Activated T-cell treated with anti-CD3 and anti-CD28 coated beads, Interleukin-2, amount 50 U/mL, for 4 hours (primary cell): ENCODE results near the gene CHST6. TPM values are rescaled to one million over a fixed set of nuclear protein-coding genes. Genes with fewer than 3 reads are reported as not detected.
A peak's percentile ranks its signal among the peaks of the same experiment; 100 is the strongest.
"Not testable (repeated sequence)": the region's sequence is repeated elsewhere in the genome, so short reads cannot be mapped to it uniquely, and the experiment has no call there.

Source experiments
- ATAC-seq, 2 donors: fragments of 200-7000 bp; cut with Tn5 transposase; one replicate each; pipeline ENCODE4 v1.10.0; 2021
- DNase-seq: peaks from one replicate; pipeline ENCODE4 v3.0.0-alpha.2; 2020
- H3K27me3 Mint-ChIP-seq: one replicate; pipeline ENCODE4 v1.8.0; 2021; ENCODE audit warnings: low read depth, mixed read lengths
- H3K36me3 Mint-ChIP-seq: one replicate; pipeline ENCODE4 v1.8.0; 2022; ENCODE audit warnings: mixed read lengths; ENCODE audit not compliant: insufficient read depth
- H3K4me1 Mint-ChIP-seq: one replicate; pipeline ENCODE4 v1.8.0; 2021; ENCODE audit warnings: low read depth, mixed read lengths
- H3K4me3 Mint-ChIP-seq: one replicate; pipeline ENCODE4 v1.8.0; 2021; ENCODE audit warnings: mild to moderate bottlenecking, moderate library complexity, mixed read lengths
- H3K9me3 Mint-ChIP-seq: one replicate; pipeline ENCODE4 v1.8.0; 2021; ENCODE audit warnings: mixed read lengths
- total RNA-seq, 3 donors: library from RNA; stranded (reverse); gene quantifications; one replicate each; pipeline ENCODE4 v1.2.1, GENCODE V29; 2021

The CHST6 gene
- total RNA-seq = not detected

DNA sequence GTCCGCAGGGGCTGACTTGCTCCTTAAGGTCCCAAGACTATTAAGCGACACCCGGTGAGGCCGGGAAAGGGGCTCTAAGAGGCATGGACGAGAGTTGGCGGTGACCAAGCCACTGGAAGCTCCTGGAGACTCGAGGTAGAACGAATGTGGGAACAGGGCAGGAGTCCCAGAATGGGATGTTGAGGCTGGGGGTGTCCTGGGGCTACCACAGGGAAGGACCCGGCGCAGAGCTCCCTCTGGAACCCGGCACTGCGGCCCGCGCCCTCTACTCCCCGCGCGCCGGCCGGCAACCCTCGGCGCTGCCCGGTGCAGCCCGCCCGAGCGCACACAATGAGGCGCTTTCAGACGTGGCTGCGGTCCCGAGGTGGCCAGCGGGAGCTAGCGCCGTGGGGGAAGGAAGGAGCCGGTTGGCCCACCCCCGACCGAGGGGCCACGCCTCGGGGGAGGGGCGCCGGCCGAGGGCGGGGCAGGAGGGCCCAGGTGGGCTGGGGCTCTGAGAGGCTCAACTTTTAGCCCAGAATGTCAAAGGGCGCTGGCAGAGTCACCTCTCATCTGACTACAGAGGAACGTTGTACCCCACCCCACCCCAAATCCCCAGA, at the start of gene CHST6:
Gene CHST6, minus strand, starts transcription at position 366 of the 599 bp plus-strand sequence. CDS start 15,613 bp downstream, outside the sequence.
- Mint-ChIP-seq H3K27me3 (peaks cover 33% of the 10 kb centered on the region), H3K4me3 (peak within 1 kb of the TSS; percentile 62), H3K4me1 (peaks cover 9% of the 10 kb centered on the region), H3K36me3 (no peaks in the 10 kb centered on the region), H3K9me3 (no peaks in the 10 kb centered on the region)
- no peak for DNase-seq
- peak; percentile 58 to 77 for ATAC-seq

DNA sequence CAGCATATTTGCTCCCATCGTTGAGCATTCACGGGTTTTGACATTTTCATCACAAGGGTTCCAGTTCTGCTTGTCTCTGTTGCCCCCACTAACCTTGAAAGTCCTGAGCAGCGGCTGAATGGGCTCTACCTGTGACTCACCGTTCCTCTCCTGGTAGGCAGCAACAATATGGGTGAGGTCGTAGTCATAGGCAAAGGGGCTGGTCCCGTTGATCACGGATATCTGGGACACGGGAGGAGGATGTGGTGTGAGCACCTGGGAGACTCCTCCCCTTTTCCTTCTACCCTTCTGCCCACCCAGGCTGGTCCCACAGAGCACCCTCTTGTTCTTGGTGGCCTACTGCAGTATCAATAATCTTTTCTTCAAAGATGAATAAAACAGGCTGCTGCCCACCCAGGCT, 47.2 kb upstream of the CHST6 start:
- H3K36me3 Mint-ChIP-seq, DNase-seq, ATAC-seq, H3K9me3 Mint-ChIP-seq, H3K4me1 Mint-ChIP-seq, H3K27me3 Mint-ChIP-seq, H3K4me3 Mint-ChIP-seq: not testable (repeated sequence)

GRCh38 chr16:75541236-75541635, 46.0 kb upstream of the CHST6 start:
- Mint-ChIP-seq H3K36me3 (no peaks in the 10 kb centered on the region), H3K9me3 (no peaks in the 10 kb centered on the region), H3K4me1 (peaks cover 2% of the 10 kb centered on the region), H3K27me3 (no peaks in the 10 kb centered on the region), H3K4me3 (no peak overlapping the region)
- DNase-seq (no peak), ATAC-seq (no peak)

DNA sequence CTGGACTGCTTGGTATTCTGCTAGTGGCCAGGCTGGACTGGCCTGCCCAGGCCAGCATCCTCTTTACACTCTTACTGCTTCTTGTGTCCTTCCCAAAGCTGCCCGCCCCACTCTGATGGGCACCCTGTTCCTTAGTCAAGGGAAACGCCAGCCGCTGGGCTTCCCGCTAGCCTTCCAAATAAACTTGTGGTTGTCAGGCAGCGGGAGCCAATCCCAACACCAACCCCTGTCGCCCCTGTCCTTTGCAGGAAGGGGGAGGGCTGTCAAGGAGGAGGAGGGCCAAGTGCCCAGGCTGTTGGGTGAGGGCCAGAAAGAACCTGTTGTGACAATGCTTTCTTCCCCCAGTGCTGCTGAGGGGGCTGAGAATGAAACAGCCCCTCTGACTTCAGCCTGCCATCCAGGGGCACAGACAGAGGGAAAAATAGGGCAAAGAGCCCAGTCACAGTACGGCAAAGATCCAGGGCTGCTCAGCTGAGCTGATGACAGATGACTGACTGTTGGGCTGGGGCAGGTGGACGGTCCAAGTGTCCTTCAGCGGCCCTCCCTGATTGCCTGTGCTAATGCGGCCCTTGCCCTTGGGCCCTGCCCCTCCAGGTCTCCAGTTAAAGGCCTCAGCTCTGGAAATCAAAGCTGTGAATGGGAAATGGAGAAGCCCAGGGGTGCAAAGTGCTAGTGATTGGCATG, 43.8 kb upstream of the CHST6 start:
- H3K36me3 Mint-ChIP-seq, H3K27me3 Mint-ChIP-seq, H3K4me1 Mint-ChIP-seq, H3K4me3 Mint-ChIP-seq, ATAC-seq, DNase-seq, H3K9me3 Mint-ChIP-seq: not testable (repeated sequence)

DNA sequence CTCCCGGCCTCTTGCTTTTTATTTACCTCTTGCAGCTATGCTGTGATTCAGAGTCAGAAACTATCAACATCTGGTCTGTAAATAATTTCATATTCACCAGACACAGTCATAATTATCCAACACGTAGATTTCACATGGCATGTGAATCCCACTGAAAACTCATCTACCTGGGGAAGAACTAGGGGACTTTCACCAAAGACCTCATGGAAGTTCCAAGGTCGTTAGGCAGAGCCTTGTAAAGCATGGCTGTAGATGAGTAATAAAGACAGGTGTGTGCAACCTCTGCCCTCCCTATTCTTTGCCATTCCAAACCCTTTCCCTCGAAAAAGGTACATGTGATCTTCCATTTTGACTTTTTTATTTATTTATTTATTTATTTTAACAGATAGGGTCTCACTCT, 42.5 kb upstream of the CHST6 start:
- Mint-ChIP-seq H3K36me3 (no peaks in the 10 kb centered on the region), H3K9me3 (no peaks in the 10 kb centered on the region), H3K27me3 (no peaks in the 10 kb centered on the region), H3K4me3 (no peak overlapping the region), H3K4me1 (peaks cover 2% of the 10 kb centered on the region)
- ATAC-seq (no peak), DNase-seq (no peak)

DNA sequence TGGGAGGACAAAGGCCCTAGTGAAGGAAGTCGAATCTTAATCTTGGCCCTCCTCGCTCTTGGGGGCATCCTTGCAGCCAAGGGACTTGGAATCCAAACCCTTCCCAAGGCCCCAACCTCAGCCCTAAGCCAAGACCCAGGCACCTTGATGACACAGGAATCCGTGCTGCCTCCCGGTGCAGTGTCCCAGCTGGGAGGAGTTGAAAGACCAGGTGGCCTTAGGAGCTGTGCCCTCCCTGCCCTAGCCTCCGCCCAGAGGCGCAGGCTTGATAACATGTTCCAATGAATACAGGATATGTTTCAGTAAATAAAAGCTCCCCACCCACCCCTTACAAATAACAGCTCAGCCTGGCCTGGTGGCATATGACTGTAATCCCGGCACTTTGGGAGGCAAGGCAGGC, 40.7 kb upstream of the CHST6 start, which contains the start of gene CHST5:
Gene CHST5, minus strand, starts transcription at position 208 of the 400 bp plus-strand sequence. CDS start 5,724 bp downstream, outside the sequence.
- ATAC-seq = no peak
- Mint-ChIP-seq H3K27me3 (no peaks in the 10 kb centered on the region), H3K4me3 (no peak within 1 kb of the TSS), H3K9me3 (no peaks in the 10 kb centered on the region), H3K4me1 (peaks cover 2% of the 10 kb centered on the region), H3K36me3 (no peaks in the 10 kb centered on the region)
- DNase-seq = no peak

GRCh38 chr16:75535211-75535843, 40.1 kb upstream of the CHST6 start:
- H3K9me3 Mint-ChIP-seq = no peaks in the 10 kb centered on the region
- no peak for ATAC-seq
- H3K36me3 Mint-ChIP-seq = no peaks in the 10 kb centered on the region
- H3K4me1 Mint-ChIP-seq = peaks cover under 1% of the 10 kb centered on the region
- H3K4me3 Mint-ChIP-seq = no peak overlapping the region
- no peak for DNase-seq
- H3K27me3 Mint-ChIP-seq = no peaks in the 10 kb centered on the region

DNA sequence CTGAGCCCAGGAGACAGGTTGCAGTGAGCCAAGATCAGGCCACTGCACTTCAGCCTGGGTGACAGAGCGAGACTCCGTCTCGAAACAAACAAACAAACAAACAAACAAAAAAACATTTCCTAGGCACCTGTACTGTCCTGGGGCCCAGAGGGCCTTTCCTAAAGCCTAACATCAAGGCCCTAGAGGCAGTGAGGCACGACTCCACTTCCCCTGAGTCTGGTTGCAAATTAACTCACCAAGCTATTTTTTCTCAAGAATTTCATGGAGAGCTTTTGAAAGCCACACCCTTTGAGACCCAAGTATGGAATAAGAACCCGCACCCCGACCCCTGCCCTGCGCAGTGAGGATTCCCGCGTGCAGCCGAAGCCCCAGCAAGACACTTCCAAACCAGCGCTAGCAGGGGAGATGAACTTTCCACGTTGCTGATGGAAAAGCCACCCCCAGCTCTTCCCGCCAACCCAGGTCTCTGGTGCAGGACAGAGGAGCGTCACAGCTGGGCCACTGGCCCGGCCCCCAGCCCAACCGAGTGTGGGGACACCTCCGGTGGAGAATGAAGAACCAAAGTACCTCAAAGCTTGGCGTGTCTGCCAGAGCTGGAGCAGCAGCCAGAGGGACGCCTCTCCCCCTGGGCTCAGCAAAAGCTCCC, 39.4 kb upstream of the CHST6 start:
- DNase-seq = no peak
- H3K9me3 Mint-ChIP-seq = no peaks in the 10 kb centered on the region
- ATAC-seq = no peak

DNA sequence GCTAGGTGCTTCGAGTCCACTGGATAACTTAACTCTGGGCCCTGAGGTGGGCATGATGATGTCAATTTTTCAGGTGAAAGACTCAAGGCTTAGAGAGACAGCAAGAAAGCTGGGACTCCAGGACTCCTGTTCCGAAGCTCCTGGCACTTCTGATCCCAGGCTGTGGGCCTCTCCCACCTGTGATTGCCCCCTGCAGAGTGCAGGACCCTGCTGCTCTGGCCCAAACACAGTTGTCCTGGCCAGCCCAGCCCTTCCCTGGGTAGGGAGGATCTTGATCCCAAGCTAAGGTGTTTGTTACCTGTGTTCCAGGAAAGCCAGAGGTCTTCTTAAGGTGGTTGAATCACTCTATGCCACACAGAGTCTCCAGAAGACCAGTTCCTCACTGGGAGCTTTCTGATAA, 37.5 kb upstream of the CHST6 start:
- H3K4me3 Mint-ChIP-seq = no peak overlapping the region
- H3K9me3 Mint-ChIP-seq = no peaks in the 10 kb centered on the region
- no peaks in the 10 kb centered on the region for H3K27me3 Mint-ChIP-seq
- ATAC-seq (no peak), DNase-seq (no peak)
- no peaks in the 10 kb centered on the region for H3K4me1 Mint-ChIP-seq
- H3K36me3 Mint-ChIP-seq = no peaks in the 10 kb centered on the region

More for the DNA sequence above, 39.4 kb upstream of the CHST6 start:
- Mint-ChIP-seq H3K36me3 (no peaks in the 10 kb centered on the region), H3K4me3 (no peak overlapping the region), H3K27me3 (no peaks in the 10 kb centered on the region), H3K4me1 (no peaks in the 10 kb centered on the region)

DNA sequence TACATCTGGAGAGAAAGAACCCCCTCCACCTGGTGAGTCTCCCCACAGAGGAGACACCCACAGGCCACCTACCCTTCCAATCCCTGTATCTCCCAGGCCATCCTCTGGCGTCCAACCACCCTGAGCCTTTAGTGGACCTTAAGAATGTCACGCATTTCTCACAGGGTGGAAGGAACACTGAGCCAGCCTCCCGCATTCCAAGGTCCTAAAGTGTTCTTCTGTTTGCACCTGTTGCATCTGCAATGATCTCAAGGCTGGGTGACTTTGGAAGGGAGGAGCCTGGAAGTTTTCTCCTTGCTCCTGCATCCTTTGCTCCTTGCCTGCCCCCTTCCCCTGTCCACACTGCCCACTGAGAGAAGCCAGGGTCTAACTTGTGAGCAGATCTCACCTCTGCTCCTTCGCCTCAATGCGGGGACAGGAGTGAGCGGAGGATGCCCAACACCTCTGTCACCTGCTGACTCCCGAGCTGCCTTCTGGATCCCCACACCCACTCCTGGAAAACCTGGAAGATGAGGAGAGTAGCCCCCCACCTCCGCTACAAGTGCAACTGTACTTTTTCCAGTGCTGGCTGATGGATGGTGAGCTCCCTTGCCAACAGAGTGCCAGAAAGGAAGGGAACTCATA, 37.0 kb upstream of the CHST6 start:
- H3K9me3 Mint-ChIP-seq = no peaks in the 10 kb centered on the region
- ATAC-seq (no peak), DNase-seq (no peak)
- H3K4me1 Mint-ChIP-seq = no peaks in the 10 kb centered on the region
- no peaks in the 10 kb centered on the region for H3K27me3 Mint-ChIP-seq
- H3K36me3 Mint-ChIP-seq = no peaks in the 10 kb centered on the region
- no peak overlapping the region for H3K4me3 Mint-ChIP-seq

- no peaks in the 10 kb centered on the region for H3K4me1 Mint-ChIP-seq
- no peak overlapping the region for H3K4me3 Mint-ChIP-seq
- no peaks in the 10 kb centered on the region for H3K27me3 Mint-ChIP-seq
- DNase-seq = no peak
- H3K9me3 Mint-ChIP-seq = no peaks in the 10 kb centered on the region
- H3K36me3 Mint-ChIP-seq = no peaks in the 10 kb centered on the region
- no peak for ATAC-seq
These were observed 34.7 kb upstream of the CHST6 start for GRCh38 chr16:75529959-75530358.

DNA sequence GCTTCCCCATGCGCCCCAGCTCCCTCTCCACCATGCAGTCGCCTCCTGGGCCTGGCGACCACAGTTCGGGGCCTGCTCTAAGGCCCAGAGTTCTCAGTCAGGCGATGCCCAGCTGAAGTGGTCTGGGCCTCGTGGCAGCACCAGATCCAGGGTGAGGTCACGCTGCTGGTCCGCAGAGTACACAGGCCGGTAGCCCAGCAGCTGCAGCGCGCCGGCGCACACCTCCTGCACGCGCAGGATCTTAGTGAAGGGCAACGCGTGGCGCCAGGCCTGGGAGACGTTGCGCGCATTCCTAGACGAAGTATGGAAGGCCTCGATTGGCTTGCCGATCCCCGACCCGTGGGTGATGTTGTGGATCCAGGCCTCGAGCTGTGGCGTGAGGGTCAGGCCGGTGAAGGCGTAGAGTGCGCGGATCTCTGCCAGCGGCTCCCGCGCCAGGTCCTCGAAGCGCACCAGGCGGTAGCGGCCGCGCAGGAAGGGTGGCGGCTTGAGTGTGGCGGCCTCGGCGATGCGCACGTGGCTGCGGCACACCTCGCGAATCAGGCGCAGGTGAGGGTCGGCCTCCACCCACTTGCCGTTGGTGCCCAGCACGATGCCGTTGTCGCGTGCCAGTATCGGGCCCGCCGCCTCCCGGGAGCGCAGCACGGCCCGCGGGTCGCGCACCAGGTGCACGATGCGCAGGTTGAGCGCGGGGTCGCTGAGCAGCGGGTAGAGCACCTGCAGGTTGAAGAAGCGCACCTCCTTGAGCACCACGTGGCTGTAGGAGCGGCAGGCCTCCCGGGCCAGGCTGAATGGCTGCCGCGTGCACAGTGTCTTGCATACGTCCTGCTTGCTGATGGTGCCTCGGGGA, 34.0 kb upstream of the CHST6 start:
- H3K9me3 Mint-ChIP-seq = no peaks in the 10 kb centered on the region
- H3K27me3 Mint-ChIP-seq = no peaks in the 10 kb centered on the region
- DNase-seq = no peak
- no peak overlapping the region for H3K4me3 Mint-ChIP-seq
- ATAC-seq = no peak
- no peaks in the 10 kb centered on the region for H3K4me1 Mint-ChIP-seq
- H3K36me3 Mint-ChIP-seq = no peaks in the 10 kb centered on the region

DNA sequence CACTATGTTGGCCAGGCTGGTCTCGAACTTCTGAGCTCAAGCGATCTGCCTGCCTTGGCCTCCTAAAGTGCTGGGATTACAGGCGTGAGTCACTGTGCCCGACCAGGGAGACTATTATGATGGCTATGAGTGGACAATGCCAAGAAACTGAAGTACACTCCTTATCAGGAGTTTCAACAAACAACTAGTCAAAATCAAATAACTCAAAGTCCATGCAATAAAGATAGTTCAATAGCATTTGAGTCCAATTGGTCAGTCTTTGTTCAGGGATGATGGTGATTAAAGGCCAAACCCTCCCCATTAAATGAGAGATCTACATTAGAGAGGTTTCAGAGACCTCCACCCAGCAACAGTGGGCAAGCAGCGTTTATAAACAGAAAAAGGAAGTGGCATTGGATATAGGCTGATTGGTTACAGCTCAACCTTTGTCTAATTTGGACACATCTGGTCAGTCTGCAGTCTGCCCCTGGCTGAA, 32.6 kb upstream of the CHST6 start:
- DNase-seq (no peak), ATAC-seq (no peak)
- no peaks in the 10 kb centered on the region for H3K4me1 Mint-ChIP-seq
- no peak overlapping the region for H3K4me3 Mint-ChIP-seq
- no peaks in the 10 kb centered on the region for H3K9me3 Mint-ChIP-seq
- no peaks in the 10 kb centered on the region for H3K36me3 Mint-ChIP-seq
- H3K27me3 Mint-ChIP-seq = no peaks in the 10 kb centered on the region
